Left renal pelvis (tissue), 4 donors: ENCODE results near the gene PDZRN4. TPM values are rescaled to one million over a fixed set of nuclear protein-coding genes. Genes with fewer than 3 reads are reported as not detected.
"Not testable (repeated sequence)": the region's sequence is repeated elsewhere in the genome, so short reads cannot be mapped to it uniquely, and the experiment has no call there.

Experiments used
- DNase-seq, 4 donors: peaks; one replicate each; pipeline ENCODE4 v3.0.0-alpha.2; 2013; ENCODE audit warnings: low read depth in 4 of 4, low spot score in 3 of 4
- polyA plus RNA-seq, 4 donors: library from polyadenylated mRNA; unstranded; fragments of 120-200 nt; gene quantifications; one replicate each; pipeline ENCODE4 v1.2.1, GENCODE V29; 2013; ENCODE audit not compliant: insufficient read length in 4 of 4

Gene PDZRN4
- polyA plus RNA-seq, 4 donors: 3.1 to 9.0 (median 6.6) TPM

DNA sequence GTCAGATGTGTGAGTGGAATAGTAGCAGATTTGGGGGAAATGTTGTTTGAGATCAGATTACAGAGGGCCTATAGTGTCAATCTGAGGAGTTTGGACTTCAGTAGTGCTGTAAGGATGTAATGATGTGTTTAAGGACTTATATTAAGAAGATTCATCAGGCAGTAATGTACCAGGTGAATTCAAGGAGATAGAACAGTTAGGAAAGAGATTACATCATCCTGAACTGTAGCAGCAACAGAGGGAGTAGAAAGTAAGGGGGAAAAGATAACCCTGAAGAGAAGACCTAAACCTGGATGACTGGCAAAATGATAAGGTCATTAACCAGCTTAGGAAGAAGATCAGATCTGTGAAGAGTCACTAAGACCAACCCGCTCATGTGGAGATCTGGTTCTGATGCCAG lies 349.4 kb downstream of the PDZRN4 start:
- no peak for DNase-seq

DNA sequence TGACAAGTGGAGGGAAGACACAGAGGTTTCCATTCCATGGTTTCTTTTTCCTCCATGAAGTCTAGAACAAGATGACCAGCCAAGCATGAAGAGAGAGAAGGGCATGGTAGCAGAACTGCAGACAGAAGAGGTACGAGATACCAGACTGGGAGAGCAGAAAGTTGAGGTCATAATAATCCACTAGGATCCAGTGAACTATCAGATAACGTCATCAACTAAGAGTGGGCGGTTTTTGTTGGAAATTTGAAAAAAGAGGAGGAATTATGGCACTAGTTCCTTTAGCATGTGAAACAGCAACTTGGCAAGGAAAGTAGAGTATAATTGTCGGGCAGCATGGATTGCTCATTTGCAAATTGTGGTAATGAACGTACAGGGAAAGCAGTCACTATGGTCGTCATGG lies 357.6 kb downstream of the PDZRN4 start:
- no peak for DNase-seq

DNA sequence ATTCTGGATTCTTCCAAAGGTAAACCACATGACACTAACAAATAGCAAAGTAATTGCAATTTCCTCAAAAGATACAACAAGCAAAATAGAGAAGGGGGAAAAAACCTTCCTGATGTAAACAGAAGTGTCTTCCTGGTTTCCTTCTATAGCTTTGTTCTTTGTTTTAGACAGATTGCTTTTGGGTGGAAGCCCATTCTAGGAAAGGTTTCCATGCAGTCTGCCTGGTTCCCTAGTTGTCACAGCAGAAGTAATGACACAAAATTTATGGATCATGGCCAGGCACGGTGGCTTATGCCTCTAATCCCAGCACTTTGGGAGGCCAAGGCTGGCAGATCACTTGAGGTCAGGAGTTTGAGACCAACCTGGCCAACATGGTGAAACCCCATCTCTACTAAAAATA lies 359.0 kb downstream of the PDZRN4 start:
- not testable (repeated sequence) for DNase-seq

DNA sequence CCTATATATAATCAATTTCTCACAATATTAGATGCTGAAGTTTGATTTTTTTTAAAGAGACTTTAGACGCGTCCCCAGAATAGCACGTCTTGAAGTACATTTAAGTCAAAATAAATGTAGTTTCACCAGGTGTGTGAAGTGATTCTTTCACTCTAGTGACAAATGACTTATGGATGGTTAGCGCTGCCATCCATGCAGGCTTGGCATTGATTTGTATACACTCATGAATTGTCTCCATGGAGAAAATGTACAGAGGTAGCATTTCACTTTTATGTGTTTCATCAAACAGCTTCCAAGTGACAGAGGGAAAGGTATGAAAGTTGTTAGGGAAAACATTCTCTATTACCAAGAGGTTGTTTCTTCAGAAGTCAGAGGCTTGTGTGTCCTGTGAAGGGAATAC lies 360.8 kb downstream of the PDZRN4 start:
- DNase-seq: no peak

DNA sequence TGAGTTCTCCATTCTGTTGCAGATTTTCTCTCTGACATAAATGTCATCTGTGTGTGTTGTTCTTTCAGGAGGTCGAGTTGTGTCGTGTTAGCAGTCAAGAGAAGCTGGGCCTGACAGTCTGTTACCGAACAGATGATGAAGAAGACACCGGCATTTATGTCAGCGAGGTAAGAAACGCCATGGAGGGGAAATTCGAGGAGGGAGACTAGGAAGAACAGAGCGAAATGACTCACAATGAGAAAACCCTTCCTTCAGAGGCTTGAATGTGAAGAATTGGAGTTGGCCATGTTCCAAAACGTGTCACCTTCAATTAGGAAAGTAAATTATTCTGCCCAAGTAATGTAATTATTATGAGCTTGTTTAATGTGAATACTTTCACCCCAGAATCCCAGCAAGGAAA lies 364.5 kb downstream of the PDZRN4 start:
- no peak for DNase-seq

DNA sequence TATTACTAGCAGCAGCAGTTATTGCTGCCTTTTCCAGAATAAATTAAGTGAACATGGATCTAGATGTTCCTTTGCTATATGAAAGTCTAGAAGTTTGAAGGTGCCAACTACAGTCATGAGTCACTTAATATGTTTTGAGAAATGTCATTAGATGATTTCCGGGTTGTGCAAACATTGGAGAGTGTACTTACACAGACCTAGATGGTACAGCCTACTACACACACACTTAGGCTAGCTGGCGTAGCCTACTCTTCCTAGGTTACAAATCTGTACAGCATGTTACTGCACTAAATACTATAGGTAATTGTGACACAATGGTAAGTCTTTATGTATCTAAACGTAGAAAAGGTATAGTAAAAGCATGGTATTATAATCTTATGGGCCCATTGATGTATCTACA lies 368.1 kb downstream of the PDZRN4 start:
- DNase-seq: no peak

DNA sequence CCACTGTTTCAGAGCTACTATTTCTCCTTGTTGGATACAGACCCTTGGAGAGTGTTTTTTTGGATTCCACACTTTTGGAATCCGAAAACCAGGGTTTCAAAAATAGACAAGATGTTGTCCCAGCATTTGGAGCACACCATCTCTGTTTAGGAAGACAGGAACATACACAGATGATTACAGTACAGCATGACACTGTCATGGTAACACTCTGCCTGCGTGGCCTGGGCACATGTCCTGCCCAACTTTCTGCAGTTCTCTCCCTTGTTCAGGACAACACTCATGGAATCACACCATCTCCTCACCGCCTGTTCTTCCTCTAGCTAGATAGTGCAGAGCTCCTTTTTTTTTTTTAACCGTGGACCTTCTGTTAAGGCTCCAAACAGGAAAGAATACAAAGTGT lies 369.2 kb downstream of the PDZRN4 start:
- no peak for DNase-seq

DNA sequence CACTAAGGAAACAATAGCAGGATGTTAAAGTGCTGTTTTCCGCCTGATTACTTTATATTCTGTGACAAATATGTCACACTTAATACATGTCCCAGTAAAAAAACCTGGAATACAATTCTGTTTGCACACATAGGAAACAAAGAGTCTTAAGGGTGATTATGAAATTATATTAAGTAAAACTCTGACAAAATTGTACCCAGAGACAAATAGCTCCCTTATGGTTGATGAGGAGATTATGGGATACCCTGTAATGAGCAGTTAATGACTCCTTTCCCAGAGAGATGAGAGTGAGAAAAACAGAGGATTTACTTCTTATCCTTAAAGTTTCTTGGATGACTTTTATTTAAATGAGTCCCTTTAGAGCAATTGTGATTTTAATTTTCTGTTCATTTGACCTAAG lies 370.6 kb downstream of the PDZRN4 start:
- DNase-seq: no peak

DNA sequence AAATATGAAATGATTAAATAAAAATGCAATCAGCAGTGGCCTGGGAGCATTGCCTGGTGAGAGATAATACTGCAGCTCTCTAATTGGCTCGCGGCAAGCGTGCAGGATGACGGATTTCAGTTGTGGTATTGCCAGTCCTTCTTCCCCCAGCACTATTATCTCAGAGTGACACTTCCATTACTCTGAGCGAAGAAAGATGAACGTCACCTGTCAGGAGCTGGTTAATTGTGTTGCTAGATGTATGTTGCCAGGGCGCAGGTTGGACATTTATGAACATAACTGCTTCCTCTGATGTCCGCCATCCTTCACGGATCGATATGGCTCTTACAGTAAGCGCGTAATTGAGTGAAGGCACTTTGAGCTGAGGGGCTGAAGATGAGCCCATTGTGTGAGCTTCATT lies 374.9 kb downstream of the PDZRN4 start:
- DNase-seq: no peak

DNA sequence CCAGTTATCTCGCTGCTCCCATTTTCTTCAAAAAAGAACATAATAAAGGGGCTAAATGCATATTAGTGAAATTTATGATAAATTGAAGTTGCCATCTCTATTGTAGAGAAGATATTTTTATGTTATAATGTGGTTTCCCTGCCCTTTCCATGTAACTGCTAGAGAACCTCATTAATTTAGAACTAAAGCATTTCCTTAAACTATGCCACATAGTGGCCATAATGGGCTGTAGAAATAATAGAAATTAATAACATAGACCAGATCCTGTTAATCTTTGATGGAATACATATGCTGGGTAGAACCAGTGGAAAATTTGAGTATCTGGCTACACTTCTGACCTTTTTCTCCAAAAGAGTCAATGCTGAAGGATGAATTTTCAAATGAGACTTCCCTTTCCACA lies 376.7 kb downstream of the PDZRN4 start:
- no peak for DNase-seq

DNA sequence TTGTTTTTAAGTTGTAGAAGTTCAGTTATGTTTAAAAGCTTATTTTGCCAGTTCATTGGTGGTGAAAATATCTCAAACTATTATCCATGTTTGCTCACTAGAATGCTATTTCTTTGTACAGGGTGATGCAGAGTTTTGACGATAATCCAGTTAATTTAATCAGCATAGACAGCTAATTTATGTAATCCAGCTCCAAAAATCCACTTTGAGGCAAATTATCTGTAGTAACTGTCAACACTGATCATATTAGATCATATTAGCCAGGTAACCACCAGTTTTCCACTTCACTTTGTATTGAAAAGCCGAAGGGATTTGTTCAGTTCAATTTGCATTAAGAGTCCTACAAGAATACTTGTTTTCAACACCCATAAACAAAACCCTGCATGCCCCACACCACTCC lies 378.6 kb downstream of the PDZRN4 start:
- no peak for DNase-seq

DNA sequence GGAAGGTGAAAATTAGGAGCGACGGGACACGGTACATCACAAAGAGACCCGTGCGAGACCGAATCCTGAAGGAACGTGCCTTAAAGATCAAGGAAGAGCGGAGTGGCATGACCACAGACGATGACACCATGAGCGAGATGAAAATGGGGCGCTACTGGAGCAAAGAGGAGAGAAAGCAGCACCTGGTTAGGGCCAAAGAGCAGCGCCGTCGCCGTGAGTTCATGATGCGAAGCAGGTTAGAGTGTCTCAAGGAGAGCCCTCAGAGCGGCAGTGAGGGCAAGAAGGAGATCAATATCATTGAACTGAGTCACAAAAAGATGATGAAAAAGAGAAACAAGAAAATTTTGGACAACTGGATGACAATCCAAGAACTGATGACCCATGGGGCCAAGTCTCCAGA lies 385.3 kb downstream of the PDZRN4 start:
- no peak for DNase-seq

DNA sequence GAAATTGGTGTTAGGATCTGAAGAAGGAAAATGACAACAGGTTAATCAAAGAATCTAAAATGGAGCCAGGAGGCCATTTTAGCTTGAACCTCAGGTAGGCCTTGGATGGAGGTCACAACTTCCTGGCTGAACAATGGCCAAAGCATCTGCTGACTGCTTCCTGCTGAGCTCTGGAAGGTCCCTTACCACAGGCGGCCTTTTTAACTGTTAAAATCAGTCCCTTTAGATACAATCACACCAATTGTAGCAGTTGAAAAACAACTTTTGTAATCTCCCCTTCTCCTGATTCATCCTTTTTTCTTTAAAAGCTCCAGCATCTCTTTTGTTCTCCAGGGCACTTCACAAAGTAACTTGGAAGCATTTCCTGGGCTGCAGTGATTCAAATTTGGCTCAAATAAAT lies 388.8 kb downstream of the PDZRN4 start:
- no peak for DNase-seq

DNA sequence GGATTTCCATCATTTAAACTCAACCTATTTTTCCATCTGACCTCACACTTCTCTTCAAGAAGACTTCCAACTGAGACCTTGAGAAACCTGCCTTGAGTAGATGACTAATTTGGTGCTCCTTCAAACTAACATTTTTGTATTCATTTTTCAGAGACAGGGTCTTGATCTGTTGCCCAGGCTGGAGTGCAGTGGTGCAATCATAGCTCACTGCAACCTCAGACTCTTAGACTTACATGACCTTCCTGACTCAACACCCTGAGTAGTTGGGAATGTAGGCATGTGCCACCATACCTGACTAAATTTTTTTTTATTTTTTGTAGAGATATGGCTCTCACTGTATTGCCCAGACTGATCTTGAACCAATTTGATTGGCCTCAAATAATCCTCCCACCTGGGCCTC lies 389.9 kb downstream of the PDZRN4 start:
- DNase-seq: no peak

DNA sequence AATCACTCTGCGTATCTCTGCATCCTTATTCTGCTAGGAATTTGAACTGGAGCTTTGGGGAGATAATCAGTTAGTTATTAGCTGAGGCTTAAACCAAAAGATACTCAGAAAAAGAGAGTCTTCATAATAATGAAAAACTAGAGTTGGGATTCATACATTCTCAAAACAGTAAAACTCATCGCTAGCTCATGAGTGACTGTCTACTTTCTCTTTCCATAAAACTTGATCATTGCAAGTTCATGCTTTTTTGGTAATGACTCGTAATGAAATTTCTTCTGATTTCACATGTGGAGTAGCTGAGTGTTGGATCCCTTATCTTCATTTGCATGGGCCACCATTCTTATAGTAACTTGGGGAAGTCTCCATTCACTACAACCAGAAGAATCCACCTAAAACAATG lies 397.7 kb downstream of the PDZRN4 start:
- DNase-seq: no peak

DNA sequence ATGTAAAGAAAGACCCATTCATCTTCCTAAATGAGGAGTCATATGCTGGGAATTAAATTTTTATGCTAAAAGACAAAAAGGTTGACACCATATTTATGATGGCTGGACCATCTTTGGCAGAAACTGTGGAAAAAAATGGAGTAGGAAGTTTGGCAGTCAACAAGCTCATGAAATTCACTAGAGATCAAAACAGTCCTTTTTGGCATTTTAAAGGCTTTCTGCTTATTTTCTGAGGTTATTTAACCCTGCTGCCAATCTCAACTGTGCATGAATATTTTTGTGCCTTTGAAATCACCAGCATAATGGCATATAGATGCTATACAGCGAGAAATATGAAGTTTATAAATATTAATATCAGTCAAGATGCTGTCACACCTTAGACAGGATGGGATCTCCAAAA lies 399.5 kb downstream of the PDZRN4 start:
- DNase-seq: no peak

DNA sequence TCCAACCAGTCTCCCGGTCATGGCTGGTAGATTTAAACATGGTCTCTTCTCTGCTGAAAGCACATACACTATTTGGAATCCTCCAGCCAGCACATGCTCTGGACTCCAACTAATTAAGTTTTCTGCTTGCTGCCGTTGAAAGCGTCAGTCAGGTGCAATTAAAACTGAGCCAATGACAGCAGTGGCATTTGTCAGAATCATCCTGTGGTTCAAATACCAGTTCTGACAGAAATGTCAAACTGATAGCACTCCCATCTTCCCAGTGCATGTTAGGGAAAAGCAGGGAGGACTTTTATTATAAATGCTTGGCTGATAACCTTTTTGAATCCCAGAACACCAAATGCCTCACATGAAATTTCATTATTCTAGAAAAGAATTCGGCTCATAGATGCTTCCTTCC lies 401.8 kb downstream of the PDZRN4 start:
- DNase-seq: no peak

DNA sequence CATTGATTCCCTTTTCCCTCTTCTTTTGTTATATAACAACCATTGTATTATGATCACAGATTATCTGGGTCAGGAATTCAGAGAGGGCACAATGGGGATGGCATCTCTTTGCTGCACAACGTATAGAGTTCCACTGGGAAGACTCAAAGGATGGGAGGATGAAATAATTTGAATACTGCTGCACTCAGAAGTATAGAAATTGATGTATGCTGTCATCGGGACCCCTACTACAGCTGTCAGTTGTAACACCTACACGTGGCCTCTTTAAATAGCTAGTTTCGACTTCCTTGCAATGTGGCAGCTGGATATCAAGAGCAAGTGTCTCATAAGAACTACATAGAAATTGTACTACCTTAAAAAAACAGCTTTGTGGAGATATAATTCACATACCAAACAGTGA lies 408.1 kb downstream of the PDZRN4 start:
- DNase-seq: no peak

DNA sequence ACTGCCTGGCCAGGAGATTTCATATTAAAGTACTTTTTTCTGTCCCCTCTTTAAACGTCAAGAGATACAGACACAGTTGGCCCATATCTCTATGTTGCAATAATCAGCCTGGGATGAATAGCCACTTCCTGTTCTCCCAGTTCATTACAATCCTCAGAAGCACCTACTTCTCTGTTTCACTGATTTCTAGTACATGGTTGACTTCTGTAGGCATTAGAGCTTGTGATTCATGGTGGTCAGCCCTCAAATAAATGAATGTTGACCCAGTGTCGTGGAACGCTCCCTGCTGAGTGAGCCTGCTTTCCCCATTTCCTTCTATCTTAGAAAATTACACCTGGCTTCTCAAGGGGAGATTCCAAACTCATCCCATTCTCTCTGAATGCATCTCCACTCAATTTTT lies 416.7 kb downstream of the PDZRN4 start:
- DNase-seq: no peak

DNA sequence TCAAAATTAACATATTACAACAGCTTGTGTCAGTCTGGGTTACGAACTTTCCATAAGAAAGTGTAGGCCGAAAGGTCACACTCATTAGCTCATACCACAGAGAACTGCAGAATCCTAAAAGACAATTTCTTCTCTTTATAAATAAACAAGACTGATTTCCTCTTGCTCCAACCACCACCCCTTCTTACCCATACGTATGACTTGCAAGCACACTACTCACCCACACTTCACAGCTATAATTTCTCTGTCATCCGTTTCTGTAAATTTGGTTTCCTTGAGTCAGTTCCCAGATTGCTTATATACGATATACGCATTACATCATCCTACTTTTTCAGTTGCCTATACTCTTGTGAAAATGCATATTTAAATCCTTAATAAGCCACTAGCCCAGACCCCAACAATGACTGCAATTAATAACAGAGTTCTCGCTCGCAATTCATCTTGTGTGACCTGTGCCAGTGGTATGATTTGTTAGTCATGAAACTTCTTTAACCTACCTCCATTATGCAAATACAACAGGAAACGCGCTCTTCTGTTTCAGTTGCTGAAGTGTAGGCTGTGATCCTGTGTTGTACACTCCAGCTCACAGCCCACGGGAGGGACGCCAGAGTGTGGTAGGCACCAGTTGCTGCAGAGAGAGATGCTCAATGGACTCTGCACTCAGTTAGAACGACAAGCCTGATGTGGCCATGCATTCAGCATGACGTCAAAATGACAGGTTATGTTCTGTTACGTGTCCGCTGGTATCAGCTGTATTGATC lies 417.6 kb downstream of the PDZRN4 start:
- DNase-seq: no peak

DNA sequence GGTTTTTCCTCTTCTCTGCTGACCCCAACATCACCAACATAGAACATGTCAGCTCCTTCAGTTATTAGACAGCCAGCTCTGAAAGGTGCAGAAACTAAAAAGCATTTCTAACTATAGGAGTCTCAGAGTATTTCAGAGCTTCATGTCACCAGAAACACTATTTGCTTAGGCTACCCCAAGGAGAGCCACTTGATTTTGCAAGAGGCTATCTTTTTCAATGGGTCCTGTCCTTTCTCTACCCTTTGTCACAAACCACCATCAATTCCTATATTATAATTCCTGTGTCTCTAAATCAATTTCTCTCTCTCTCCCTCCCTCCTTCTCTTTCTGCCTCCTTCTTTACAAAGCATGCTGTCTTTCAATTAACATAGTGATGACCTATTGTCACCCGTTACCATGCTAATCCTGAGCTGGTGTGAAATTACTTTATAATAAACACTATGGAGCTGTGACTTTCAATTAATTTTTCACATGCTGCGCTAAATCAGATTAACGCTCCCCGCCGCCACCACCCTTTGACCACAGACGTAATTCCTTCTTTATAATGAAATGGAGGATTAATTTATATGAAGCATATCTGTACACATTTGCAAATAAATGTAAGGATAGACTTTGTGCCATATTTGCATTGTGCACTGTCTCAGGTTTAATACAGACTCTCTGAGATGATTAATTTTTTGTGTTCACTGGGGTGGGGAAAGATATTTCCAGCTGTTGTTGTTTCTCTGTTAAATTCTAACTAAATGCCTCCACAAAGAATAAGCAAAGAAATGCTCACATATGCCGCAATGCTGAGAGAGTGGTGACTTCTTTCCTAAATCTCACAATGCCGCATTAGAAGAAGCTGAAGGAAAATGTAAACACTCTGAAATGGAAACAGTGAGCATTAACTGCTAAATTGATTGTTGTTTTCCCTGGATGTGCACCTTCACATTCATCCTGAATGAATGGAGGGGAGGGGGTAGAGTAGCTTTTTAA lies 418.6 kb downstream of the PDZRN4 start:
- no peak for DNase-seq
